CD4-positive, alpha-beta T cell treated with Interleukin-6 for 4 hours (primary cell): ENCODE measurements around the gene PHAX.
"Not testable (repeated sequence)": the region's sequence is repeated elsewhere in the genome, so short reads cannot be mapped to it uniquely, and the experiment has no call there.

Source experiments
- DNase-seq: peaks from one replicate; pipeline ENCODE4 v3.0.0-alpha.2; 2020; ENCODE audit warnings: mixed read lengths

Gene PHAX

GRCh38 chr5:126600631-126601511 is at the start of gene PHAX:
PHAX (plus strand) TSS chr5:126600947; CDS start chr5:126600963, 16 bp downstream.
- peak; percentile 78 for DNase-seq

GRCh38 chr5:126552614-126553013 is 48.1 kb upstream of the PHAX start:
- no peak for DNase-seq

- not testable (repeated sequence) for DNase-seq
These were observed 45.6 kb upstream of the PHAX start for GRCh38 chr5:126555101-126555500.

- no peak for DNase-seq
These were observed 38.8 kb upstream of the PHAX start for GRCh38 chr5:126561908-126562307.

GRCh38 chr5:126562823-126563222 is 37.9 kb upstream of the PHAX start:
- no peak for DNase-seq

GRCh38 chr5:126568206-126568755 is 32.5 kb upstream of the PHAX start:
- no peak for DNase-seq

GRCh38 chr5:126575644-126576043 is 25.1 kb upstream of the PHAX start:
- no peak for DNase-seq

GRCh38 chr5:126576974-126577373 is 23.8 kb upstream of the PHAX start:
- DNase-seq, result no peak

- no peak for DNase-seq
These were observed 23.3 kb upstream of the PHAX start for GRCh38 chr5:126577415-126577814.

GRCh38 chr5:126579716-126580115 is 21.0 kb upstream of the PHAX start:
- no peak for DNase-seq

GRCh38 chr5:126583761-126584160 is 17.0 kb upstream of the PHAX start:
- DNase-seq, result no peak

GRCh38 chr5:126587551-126588390 is 13.0 kb upstream of the PHAX start:
- no peak for DNase-seq

GRCh38 chr5:126589536-126590297 is 11.0 kb upstream of the PHAX start:
- no peak for DNase-seq

- DNase-seq, result no peak
These were observed 9.2 kb upstream of the PHAX start for GRCh38 chr5:126591549-126591948.

GRCh38 chr5:126594748-126595485 is 5.8 kb upstream of the PHAX start, which contains the start of gene ALDH7A1:
ALDH7A1 (minus strand) TSS chr5:126595219; CDS start chr5:126595198, 21 bp downstream.
- DNase-seq, result peak; percentile 73

GRCh38 chr5:126595486-126596083 is 5.2 kb upstream of the PHAX start:
- DNase-seq, result no peak

GRCh38 chr5:126597156-126597555 is 3.6 kb upstream of the PHAX start:
- no peak for DNase-seq

GRCh38 chr5:126599499-126599898 is 1.2 kb upstream of the PHAX start:
- no peak for DNase-seq

- not testable (repeated sequence) for DNase-seq
These were observed 646 bp upstream of the PHAX start for GRCh38 chr5:126599971-126600630.

- DNase-seq, result no peak
These were observed 2.8 kb downstream of the PHAX start for GRCh38 chr5:126603402-126603991.
